ENCODE results near the gene RHBDL2. TPM values are rescaled to one million over a fixed set of nuclear protein-coding genes. Genes with fewer than 3 reads are reported as not detected.
"Not testable (repeated sequence)": the region's sequence is repeated elsewhere in the genome, so short reads cannot be mapped to it uniquely, and the experiment has no call there.

Gene RHBDL2
- total and polyA plus RNA-seq, 2 experiments from 2014 or later, result 0.90 to 1.2 TPM

DNA sequence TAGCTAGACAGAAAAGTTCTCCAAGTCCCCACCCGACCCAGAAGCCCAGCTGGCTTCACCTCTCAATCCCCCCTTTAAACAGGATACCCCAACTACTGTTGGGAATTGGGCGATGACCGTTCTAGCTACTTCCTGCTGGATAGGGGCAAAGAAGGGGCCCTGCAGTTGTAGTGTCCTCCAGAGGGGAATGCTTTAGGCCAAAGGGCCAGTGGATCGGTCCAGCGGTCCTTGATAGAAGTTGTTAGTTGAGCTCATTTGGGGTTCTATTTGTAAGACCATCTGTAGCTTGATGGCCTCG lies 36.6 kb upstream of the RHBDL2 start:
- not testable (repeated sequence) for ATAC-seq
- H3K36me3 Mint-ChIP-seq (ENCODE audit: low read depth), result peaks cover 13% of the 10 kb centered on the region; the same call in 2 of the 3 replicates

DNA sequence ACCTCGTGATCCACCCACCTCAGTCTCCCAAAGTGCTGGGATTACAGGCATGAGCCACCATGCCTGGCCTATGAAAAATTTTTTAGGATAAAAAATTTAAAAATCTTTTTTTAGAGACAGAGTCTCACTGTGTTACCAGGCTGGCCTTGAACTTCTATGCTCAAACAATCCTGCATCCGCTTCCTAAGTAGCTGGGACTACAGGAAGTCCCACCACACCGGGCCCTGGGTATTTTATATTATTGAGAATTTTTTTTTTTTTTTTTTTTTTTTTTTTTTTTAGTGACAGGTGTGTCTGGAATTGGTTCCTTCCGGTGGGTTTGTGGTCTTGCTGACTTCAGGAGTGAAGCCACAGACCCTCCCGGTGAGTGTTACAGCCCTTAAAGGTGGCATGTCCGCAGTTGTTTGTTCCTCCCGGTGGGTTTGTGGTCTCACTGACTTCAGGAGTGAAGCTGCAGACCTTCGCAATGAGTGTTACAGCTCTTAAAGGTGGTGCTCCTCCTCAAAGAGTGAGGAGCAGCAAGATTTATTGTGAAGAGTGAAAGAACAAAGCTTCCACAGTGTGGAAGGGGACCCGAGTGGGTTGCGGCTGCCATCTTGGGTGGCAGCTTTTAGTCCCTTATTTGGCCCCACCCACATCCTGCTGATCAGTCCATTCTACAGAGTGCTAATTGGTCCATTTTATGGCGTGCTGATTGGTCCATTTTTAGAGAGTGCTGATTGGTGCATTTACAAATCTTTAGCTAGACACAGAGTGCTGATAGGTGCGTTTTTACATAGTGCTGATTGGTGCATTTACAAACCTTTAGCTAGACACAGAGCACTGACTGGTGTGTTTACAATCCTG lies 36.0 kb upstream of the RHBDL2 start:
- not testable (repeated sequence) for H3K4me3 ChIP-seq; H3K4me3 Mint-ChIP-seq; H4K20me1 ChIP-seq (replicated peaks; ENCODE audit: insufficient read depth); H3K36me3 ChIP-seq (ENCODE audit: insufficient read depth); H3K27ac ChIP-seq (ENCODE audit: low read depth); DNase-seq (ENCODE audit: low spot score); ATAC-seq; H3K79me2 ChIP-seq (replicated peaks; ENCODE audit: insufficient read depth); H3K4me1 ChIP-seq (ENCODE audit: insufficient read depth); H2AFZ ChIP-seq; H3K27me3 ChIP-seq (ENCODE audit: insufficient read depth); H3F3A ChIP-seq (replicated peaks; ENCODE audit: low read depth); H3K27ac Mint-ChIP-seq; H3K9me2 ChIP-seq (ENCODE audit: insufficient read depth); H3K27me3 Mint-ChIP-seq (ENCODE audit: insufficient read depth, low read depth, poor library complexity); H3K4me2 ChIP-seq; H3K4me1 Mint-ChIP-seq
- H3K9me3 Mint-ChIP-seq, result peaks cover 28% of the 10 kb centered on the region
- H3K36me3 Mint-ChIP-seq (ENCODE audit: low read depth), result peaks cover 13% of the 10 kb centered on the region; the same call in 2 of the 3 replicates

More for the DNA sequence above, 36.6 kb upstream of the RHBDL2 start:
- H3K4me3 ChIP-seq; H3K9me2 ChIP-seq (ENCODE audit: insufficient read depth); H4K20me1 ChIP-seq (replicated peaks; ENCODE audit: insufficient read depth); H3F3A ChIP-seq (replicated peaks; ENCODE audit: low read depth); H3K27ac Mint-ChIP-seq; H3K36me3 ChIP-seq (ENCODE audit: insufficient read depth); H3K4me1 ChIP-seq (ENCODE audit: insufficient read depth); H3K4me2 ChIP-seq; DNase-seq (ENCODE audit: low spot score); H3K4me1 Mint-ChIP-seq; H2AFZ ChIP-seq; H3K4me3 Mint-ChIP-seq; H3K27ac ChIP-seq (ENCODE audit: low read depth); H3K27me3 ChIP-seq (ENCODE audit: insufficient read depth); H3K27me3 Mint-ChIP-seq (ENCODE audit: insufficient read depth, low read depth, poor library complexity); H3K79me2 ChIP-seq (replicated peaks; ENCODE audit: insufficient read depth): not testable (repeated sequence)
- H3K9me3 Mint-ChIP-seq, result peaks cover 28% of the 10 kb centered on the region

DNA sequence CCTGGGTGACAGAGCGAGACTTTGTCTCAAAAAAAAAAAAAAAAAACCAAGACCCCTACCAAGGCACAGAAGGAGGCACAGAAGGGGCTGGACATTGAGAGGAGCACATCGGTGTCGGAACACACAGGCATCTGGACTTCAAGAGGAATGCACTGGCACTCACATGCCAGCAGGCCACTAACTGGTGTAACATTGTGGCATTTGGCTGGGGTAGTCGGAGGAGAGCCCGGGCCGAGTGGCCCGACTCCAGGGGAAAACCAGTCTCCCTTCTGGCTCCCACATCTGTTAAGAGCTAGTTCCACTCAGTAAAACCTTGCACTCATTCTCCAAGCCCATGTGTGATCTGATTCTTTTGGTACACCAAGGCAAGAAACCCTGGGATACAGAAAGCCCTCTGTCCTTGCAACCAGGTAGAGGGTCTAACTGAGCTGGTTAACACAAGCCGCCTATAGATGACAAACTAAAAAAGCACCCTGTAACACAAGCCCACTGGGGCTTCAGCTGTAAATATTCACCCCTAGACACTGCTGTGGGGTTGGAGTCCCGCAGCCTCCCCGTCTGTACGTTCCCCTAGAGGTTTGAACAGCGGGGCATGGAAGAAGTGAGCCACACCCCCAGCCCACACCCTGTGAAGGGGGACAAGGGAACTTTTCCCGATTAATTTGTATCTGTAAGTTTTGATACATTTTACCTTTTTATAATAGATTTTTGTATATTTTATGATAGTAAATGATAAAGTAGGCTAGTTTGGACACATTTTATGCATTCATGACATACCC lies 32.2 kb upstream of the RHBDL2 start:
- Mint-ChIP-seq H3K27me3 (ENCODE audit: insufficient read depth, low read depth, poor library complexity) (peaks cover 3% of the 10 kb centered on the region), H3K4me3 (no peak overlapping the region), H3K4me1 (no peaks in the 10 kb centered on the region; the same call in 2 of the 3 replicates), H3K36me3 (ENCODE audit: low read depth) (peaks cover 8% of the 10 kb centered on the region; the same call in 2 of the 3 replicates), H3K9me3 (peaks cover 14% of the 10 kb centered on the region), H3K27ac (no peak overlapping the region)
- DNase-seq (ENCODE audit: low spot score), result no peak
- Histone ChIP-seq H3F3A (replicated peaks; ENCODE audit: low read depth) (no peaks in the 10 kb centered on the region), H3K36me3 (ENCODE audit: insufficient read depth) (peaks cover 5% of the 10 kb centered on the region; the same call in 1 of the 2 replicates), H3K4me1 (ENCODE audit: insufficient read depth) (no peaks in the 10 kb centered on the region), H3K4me2 (no peak overlapping the region), H2AFZ (peak overlapping the region; percentile 83; the same call in 1 of the 2 replicates), H4K20me1 (replicated peaks; ENCODE audit: insufficient read depth) (no peaks in the 10 kb centered on the region), H3K27ac (ENCODE audit: low read depth) (no peak overlapping the region; the same call in 1 of the 2 replicates), H3K27me3 (ENCODE audit: insufficient read depth) (no peaks in the 10 kb centered on the region), H3K9me2 (ENCODE audit: insufficient read depth) (no peaks in the 10 kb centered on the region), H3K79me2 (replicated peaks; ENCODE audit: insufficient read depth) (no peaks in the 10 kb centered on the region), H3K4me3 (no peak overlapping the region)
- TF ChIP-seq JUNB (IDR thresholded peaks at IDR 0.05; ENCODE audit: unreplicated experiment) (no peak), EZH2 (IDR thresholded peaks at IDR 0.05; ENCODE audit: low read depth, unreplicated experiment) (no peak), ZNF114 (CRISPR knock-in tag; IDR thresholded peaks at IDR 0.05) (no peak), ZNF331 (CRISPR knock-in tag; IDR thresholded peaks at IDR 0.05; ENCODE audit: low read depth) (no peak), POLR2AphosphoS5 (IDR thresholded peaks at IDR 0.05; ENCODE audit: low read depth) (no peak), STAT1 (IDR thresholded peaks at IDR 0.05; ENCODE audit: unreplicated experiment) (no peak), NANOG (IDR thresholded peaks at IDR 0.05; ENCODE audit: borderline replicate concordance) (no peak)
- TF ChIP-seq, protein P1, sequence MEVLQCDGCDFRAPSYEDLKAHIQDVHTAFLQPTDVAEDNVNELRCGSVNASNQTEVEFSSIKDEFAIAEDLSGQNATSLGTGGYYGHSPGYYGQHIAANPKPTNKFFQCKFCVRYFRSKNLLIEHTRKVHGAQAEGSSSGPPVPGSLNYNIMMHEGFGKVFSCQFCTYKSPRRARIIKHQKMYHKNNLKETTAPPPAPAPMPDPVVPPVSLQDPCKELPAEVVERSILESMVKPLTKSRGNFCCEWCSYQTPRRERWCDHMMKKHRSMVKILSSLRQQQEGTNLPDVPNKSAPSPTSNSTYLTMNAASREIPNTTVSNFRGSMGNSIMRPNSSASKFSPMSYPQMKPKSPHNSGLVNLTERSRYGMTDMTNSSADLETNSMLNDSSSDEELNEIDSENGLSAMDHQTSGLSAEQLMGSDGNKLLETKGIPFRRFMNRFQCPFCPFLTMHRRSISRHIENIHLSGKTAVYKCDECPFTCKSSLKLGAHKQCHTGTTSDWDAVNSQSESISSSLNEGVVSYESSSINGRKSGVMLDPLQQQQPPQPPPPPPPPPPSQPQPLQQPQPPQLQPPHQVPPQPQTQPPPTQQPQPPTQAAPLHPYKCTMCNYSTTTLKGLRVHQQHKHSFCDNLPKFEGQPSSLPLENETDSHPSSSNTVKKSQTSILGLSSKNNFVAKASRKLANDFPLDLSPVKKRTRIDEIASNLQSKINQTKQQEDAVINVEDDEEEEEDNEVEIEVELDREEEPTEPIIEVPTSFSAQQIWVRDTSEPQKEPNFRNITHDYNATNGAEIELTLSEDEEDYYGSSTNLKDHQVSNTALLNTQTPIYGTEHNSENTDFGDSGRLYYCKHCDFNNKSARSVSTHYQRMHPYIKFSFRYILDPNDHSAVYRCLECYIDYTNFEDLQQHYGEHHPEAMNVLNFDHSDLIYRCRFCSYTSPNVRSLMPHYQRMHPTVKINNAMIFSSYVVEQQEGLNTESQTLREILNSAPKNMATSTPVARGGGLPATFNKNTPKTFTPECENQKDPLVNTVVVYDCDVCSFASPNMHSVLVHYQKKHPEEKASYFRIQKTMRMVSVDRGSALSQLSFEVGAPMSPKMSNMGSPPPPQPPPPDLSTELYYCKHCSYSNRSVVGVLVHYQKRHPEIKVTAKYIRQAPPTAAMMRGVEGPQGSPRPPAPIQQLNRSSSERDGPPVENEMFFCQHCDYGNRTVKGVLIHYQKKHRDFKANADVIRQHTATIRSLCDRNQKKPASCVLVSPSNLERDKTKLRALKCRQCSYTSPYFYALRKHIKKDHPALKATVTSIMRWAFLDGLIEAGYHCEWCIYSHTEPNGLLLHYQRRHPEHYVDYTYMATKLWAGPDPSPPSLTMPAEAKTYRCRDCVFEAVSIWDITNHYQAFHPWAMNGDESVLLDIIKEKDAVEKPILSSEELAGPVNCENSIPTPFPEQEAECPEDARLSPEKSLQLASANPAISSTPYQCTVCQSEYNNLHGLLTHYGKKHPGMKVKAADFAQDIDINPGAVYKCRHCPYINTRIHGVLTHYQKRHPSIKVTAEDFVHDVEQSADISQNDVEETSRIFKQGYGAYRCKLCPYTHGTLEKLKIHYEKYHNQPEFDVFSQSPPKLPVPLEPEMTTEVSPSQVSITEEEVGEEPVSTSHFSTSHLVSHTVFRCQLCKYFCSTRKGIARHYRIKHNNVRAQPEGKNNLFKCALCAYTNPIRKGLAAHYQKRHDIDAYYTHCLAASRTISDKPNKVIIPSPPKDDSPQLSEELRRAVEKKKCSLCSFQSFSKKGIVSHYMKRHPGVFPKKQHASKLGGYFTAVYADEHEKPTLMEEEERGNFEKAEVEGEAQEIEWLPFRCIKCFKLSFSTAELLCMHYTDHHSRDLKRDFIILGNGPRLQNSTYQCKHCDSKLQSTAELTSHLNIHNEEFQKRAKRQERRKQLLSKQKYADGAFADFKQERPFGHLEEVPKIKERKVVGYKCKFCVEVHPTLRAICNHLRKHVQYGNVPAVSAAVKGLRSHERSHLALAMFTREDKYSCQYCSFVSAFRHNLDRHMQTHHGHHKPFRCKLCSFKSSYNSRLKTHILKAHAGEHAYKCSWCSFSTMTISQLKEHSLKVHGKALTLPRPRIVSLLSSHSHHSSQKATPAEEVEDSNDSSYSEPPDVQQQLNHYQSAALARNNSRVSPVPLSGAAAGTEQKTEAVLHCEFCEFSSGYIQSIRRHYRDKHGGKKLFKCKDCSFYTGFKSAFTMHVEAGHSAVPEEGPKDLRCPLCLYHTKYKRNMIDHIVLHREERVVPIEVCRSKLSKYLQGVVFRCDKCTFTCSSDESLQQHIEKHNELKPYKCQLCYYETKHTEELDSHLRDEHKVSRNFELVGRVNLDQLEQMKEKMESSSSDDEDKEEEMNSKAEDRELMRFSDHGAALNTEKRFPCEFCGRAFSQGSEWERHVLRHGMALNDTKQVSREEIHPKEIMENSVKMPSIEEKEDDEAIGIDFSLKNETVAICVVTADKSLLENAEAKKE (CRISPR knock-in tag; IDR thresholded peaks at IDR 0.05), result no peak
- peak; percentile 65 for ATAC-seq
